CD4-positive, CD25-positive, alpha-beta regulatory T cell (primary cell): Measurements from ENCODE around the gene RNH1. TPM values are rescaled to one million over a fixed set of nuclear protein-coding genes. Genes with fewer than 3 reads are reported as not detected.

Experiments used
- ATAC-seq, 2 donors: fragments of 150-1000 bp; cut with Tn5 transposase; one replicate each; pipeline ENCODE4 v1.10.0; 2021; ENCODE audit warnings: low read depth in 2 of 2, moderate number of reproducible peaks in 2 of 2, moderate library complexity in 1 of 2
- DNase-seq, 3 donors: peaks; one replicate each; pipeline versions ENCODE4 v3.0.0 to v3.0.0-alpha.2; 2012 to 2022; ENCODE audit warnings: mixed read lengths in 1 of 3
- H3K27ac ChIP-seq: one replicate; pipeline ENCODE4 v1.7.0; 2013; ENCODE audit warnings: mild to moderate bottlenecking, low read length; ENCODE audit not compliant: insufficient read depth, poor library complexity, severe bottlenecking
- H3K27me3 ChIP-seq: one replicate; pipeline ENCODE4 v1.7.0; 2013; ENCODE audit warnings: low read length; ENCODE audit not compliant: control insufficient read depth, insufficient read depth
- H3K36me3 ChIP-seq: one replicate; pipeline ENCODE4 v1.7.0; 2013; ENCODE audit warnings: mild to moderate bottlenecking, low read length, moderate library complexity; ENCODE audit not compliant: control insufficient read depth, insufficient read depth
- H3K4me1 ChIP-seq: 2 replicates; pipeline ENCODE4 v1.7.0; 2013; ENCODE audit warnings: mild to moderate bottlenecking, low read length; ENCODE audit not compliant: insufficient read depth, control insufficient read depth, poor library complexity, severe bottlenecking
- H3K4me3 ChIP-seq: one replicate; pipeline ENCODE4 v1.7.0; 2013; ENCODE audit warnings: low read depth, mild to moderate bottlenecking, low read length, moderate library complexity
- H3K9me3 ChIP-seq, 2 experiments: 1 replicate in 1 of 2; 2 replicates in 1 of 2; pipeline ENCODE4 v1.7.0; 2013; ENCODE audit warnings: low read length in 2 of 2, mild to moderate bottlenecking in 1 of 2, moderate library complexity in 1 of 2; ENCODE audit not compliant: control insufficient read depth in 2 of 2
- H3K27ac Mint-ChIP-seq, 3 donors: one replicate each; pipeline ENCODE4 v1.8.0; 2020 to 2022; ENCODE audit warnings: mild to moderate bottlenecking in 3 of 3, mixed read lengths in 3 of 3, moderate library complexity in 2 of 3
- H3K27me3 Mint-ChIP-seq: one replicate; pipeline ENCODE4 v1.8.0; 2022; ENCODE audit warnings: mild to moderate bottlenecking, mixed read lengths
- H3K36me3 Mint-ChIP-seq: one replicate; pipeline ENCODE4 v1.8.0; 2020; ENCODE audit warnings: mixed read lengths
- H3K4me1 Mint-ChIP-seq, 4 donors: one replicate each; pipeline ENCODE4 v1.8.0; 2020 to 2022; ENCODE audit warnings: mixed read lengths in 4 of 4, mild to moderate bottlenecking in 1 of 4
- H3K4me3 Mint-ChIP-seq, 4 donors: one replicate each; pipeline ENCODE4 v1.8.0; 2020 to 2022; ENCODE audit warnings: mild to moderate bottlenecking in 4 of 4, mixed read lengths in 4 of 4, moderate library complexity in 3 of 4
- H3K9me3 Mint-ChIP-seq, 7 donors: one replicate each; pipeline ENCODE4 v1.8.0; 2020 to 2022; ENCODE audit warnings: mixed read lengths in 7 of 7, mild to moderate bottlenecking in 3 of 7, moderate library complexity in 2 of 7
- polyA plus RNA-seq, 4 donors: library from polyadenylated mRNA; unstranded; fragments of 300-500 nt; fragmentation: Illumina TruSeq; gene quantifications; one replicate each; pipeline ENCODE4 v1.2.3, GENCODE V29; 2021
- total RNA-seq: library from RNA; stranded (reverse); gene quantifications from one replicate; pipeline ENCODE4 v1.2.3, GENCODE V29; 2022

Gene RNH1
- total and polyA plus RNA-seq, 5 donors from 2014 or later: 112 to 155 (median 133) TPM

GRCh38 chr11:465896-466530 lies 41.0 kb downstream of the RNH1 start:
- H3K27ac Mint-ChIP-seq: peak overlapping the region in 1 of 3 donors; percentile 38
- H3K36me3 Mint-ChIP-seq: no peaks in the 10 kb centered on the region
- H3K9me3 Mint-ChIP-seq: peaks cover 0 to 2% (median 0%) of the 10 kb centered on the region in 7 donors
- H3K9me3 ChIP-seq: no peaks in the 10 kb centered on the region
- DNase-seq: no peak
- no peak for ATAC-seq
- H3K27me3 Mint-ChIP-seq: no peaks in the 10 kb centered on the region
- H3K4me1 ChIP-seq: no peaks in the 10 kb centered on the region
- H3K27me3 ChIP-seq: no peaks in the 10 kb centered on the region
- peaks cover 0 to 4% (median under 1%) of the 10 kb centered on the region in 4 donors for H3K4me1 Mint-ChIP-seq
- H3K36me3 ChIP-seq: no peaks in the 10 kb centered on the region
- H3K4me3 ChIP-seq: no peak overlapping the region
- H3K4me3 Mint-ChIP-seq: no peak overlapping the region
- no peak overlapping the region for H3K27ac ChIP-seq

- H3K27ac ChIP-seq: no peak overlapping the region
- H3K36me3 Mint-ChIP-seq: no peaks in the 10 kb centered on the region
These were observed 42.7 kb downstream of the RNH1 start for GRCh38 chr11:464316-464715.

GRCh38 chr11:462107-462890 lies 44.7 kb downstream of the RNH1 start:
- H3K36me3 ChIP-seq: peaks cover 4% of the 10 kb centered on the region

More at GRCh38 chr11:464316-464715, 42.7 kb downstream of the RNH1 start:
- Mint-ChIP-seq H3K9me3 (no peaks in the 10 kb centered on the region), H3K4me1 (peaks cover 0 to 2% (median 0%) of the 10 kb centered on the region in 4 donors), H3K27ac (no peak overlapping the region), H3K27me3 (no peaks in the 10 kb centered on the region), H3K4me3 (no peak overlapping the region)
- no peak overlapping the region for H3K4me3 ChIP-seq
- DNase-seq: no peak
- no peaks in the 10 kb centered on the region for H3K9me3 ChIP-seq
- H3K4me1 ChIP-seq: no peaks in the 10 kb centered on the region
- H3K27me3 ChIP-seq: no peaks in the 10 kb centered on the region
- peaks cover 4% of the 10 kb centered on the region for H3K36me3 ChIP-seq
- no peak for ATAC-seq

GRCh38 chr11:461626-462025 lies 45.4 kb downstream of the RNH1 start:
- H3K4me1 ChIP-seq: peaks cover 9% of the 10 kb centered on the region
- H3K9me3 ChIP-seq: no peaks in the 10 kb centered on the region
- Mint-ChIP-seq H3K4me1 (peaks cover 4 to 16% (median 10%) of the 10 kb centered on the region in 4 donors), H3K4me3 (no peak overlapping the region), H3K27ac (no peak overlapping the region), H3K36me3 (no peaks in the 10 kb centered on the region), H3K27me3 (no peaks in the 10 kb centered on the region), H3K9me3 (no peaks in the 10 kb centered on the region)
- H3K36me3 ChIP-seq: peaks cover 4% of the 10 kb centered on the region
- no peaks in the 10 kb centered on the region for H3K27me3 ChIP-seq
- ATAC-seq (no peak), DNase-seq (no peak)
- no peak overlapping the region for H3K4me3 ChIP-seq
- no peak overlapping the region for H3K27ac ChIP-seq

More at GRCh38 chr11:462107-462890, 44.7 kb downstream of the RNH1 start:
- Histone ChIP-seq H3K27ac (no peak overlapping the region), H3K4me3 (no peak overlapping the region), H3K4me1 (peaks cover 2% of the 10 kb centered on the region), H3K27me3 (no peaks in the 10 kb centered on the region), H3K9me3 (no peaks in the 10 kb centered on the region)
- H3K27ac Mint-ChIP-seq: peak overlapping the region in 1 of 3 donors; percentile 74
- no peaks in the 10 kb centered on the region for H3K27me3 Mint-ChIP-seq
- H3K36me3 Mint-ChIP-seq: no peaks in the 10 kb centered on the region
- no peak for DNase-seq
- peaks cover 0 to 9% (median 3%) of the 10 kb centered on the region in 4 donors for H3K4me1 Mint-ChIP-seq
- no peak for ATAC-seq
- no peak overlapping the region for H3K4me3 Mint-ChIP-seq
- H3K9me3 Mint-ChIP-seq: no peaks in the 10 kb centered on the region

- H3K27ac Mint-ChIP-seq: no peak overlapping the region
These were observed 46.5 kb downstream of the RNH1 start for GRCh38 chr11:460331-461199.

GRCh38 chr11:459511-460220 lies 47.4 kb downstream of the RNH1 start:
- peaks cover 6 to 22% (median 17%) of the 10 kb centered on the region in 4 donors for H3K4me1 Mint-ChIP-seq
- no peak for DNase-seq

More at GRCh38 chr11:460331-461199, 46.5 kb downstream of the RNH1 start:
- no peaks in the 10 kb centered on the region for H3K27me3 Mint-ChIP-seq
- Histone ChIP-seq H3K27ac (no peak overlapping the region), H3K9me3 (no peaks in the 10 kb centered on the region), H3K4me1 (peaks cover 15% of the 10 kb centered on the region), H3K27me3 (no peaks in the 10 kb centered on the region), H3K4me3 (no peak overlapping the region), H3K36me3 (peaks cover 4% of the 10 kb centered on the region)
- H3K9me3 Mint-ChIP-seq: no peaks in the 10 kb centered on the region
- no peak for DNase-seq
- H3K4me1 Mint-ChIP-seq: peaks cover 6 to 22% (median 14%) of the 10 kb centered on the region in 4 donors
- ATAC-seq: no peak
- no peaks in the 10 kb centered on the region for H3K36me3 Mint-ChIP-seq
- no peak overlapping the region for H3K4me3 Mint-ChIP-seq

More at GRCh38 chr11:459511-460220, 47.4 kb downstream of the RNH1 start:
- Histone ChIP-seq H3K27me3 (no peaks in the 10 kb centered on the region), H3K27ac (no peak overlapping the region), H3K9me3 (no peaks in the 10 kb centered on the region), H3K4me3 (no peak overlapping the region), H3K36me3 (peaks cover 4% of the 10 kb centered on the region), H3K4me1 (peaks cover 15% of the 10 kb centered on the region)
- no peak overlapping the region for H3K4me3 Mint-ChIP-seq
- no peaks in the 10 kb centered on the region for H3K9me3 Mint-ChIP-seq
- H3K36me3 Mint-ChIP-seq: no peaks in the 10 kb centered on the region
- H3K27me3 Mint-ChIP-seq: no peaks in the 10 kb centered on the region
- no peak overlapping the region for H3K27ac Mint-ChIP-seq
- ATAC-seq: no peak
